ENCODE data around the gene DNAJB12. TPM values are rescaled to one million over a fixed set of nuclear protein-coding genes. Genes with fewer than 3 reads are reported as not detected.
A peak's percentile ranks its signal among the peaks of the same experiment; 100 is the strongest.
"Not testable (repeated sequence)": the region's sequence is repeated elsewhere in the genome, so short reads cannot be mapped to it uniquely, and the experiment has no call there.

The DNAJB12 gene
- total RNA-seq, 3 donors from 2014 or later: 37.0 to 38.9 (median 37.7) TPM

DNA sequence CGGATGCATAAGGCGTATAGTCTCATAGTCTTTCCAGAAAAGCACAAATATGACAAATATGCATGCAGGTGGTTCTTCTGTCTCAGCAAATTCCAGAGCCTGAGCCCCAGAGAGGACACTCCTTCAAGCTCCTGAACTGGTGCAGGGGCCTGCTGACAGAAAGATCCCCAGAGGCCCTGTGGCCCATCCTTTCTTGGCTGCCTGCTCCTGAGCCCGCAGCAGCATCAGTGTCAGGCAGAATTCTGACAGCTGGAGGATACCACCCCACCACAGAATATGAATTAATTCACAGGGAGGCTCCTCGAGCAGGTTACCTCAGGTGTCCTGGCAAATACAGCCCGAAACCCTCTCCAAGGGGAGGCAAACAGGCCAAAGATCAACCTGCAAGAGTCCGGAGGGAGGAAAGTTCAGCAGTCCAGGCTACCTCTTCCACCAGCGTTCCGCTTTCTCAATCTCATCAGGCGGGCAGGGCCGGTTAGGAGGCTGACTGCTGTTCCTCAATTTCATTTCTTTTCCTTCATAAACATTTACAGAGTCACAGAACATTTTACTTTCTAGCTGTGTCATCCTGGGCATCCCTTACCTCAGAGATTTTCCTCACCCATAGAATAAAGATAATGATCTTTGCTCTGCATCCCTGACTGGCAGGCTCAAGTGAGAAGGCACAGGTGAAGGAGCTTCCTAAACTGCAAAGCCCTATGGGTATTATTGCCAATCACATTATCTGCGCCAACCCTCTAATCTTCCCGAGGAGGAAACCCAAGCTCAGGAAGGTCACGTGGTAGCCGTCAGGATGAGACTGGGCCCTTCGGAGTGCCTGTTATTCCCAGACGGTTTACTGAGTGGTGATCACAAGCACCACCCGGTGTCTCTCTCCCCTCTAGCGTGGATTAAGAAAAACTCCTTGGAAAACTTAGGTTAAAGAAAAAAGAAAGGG, 1.4 kb downstream of the DNAJB12 start:
- peak overlapping the region; percentile 77 for H3K4me3 ChIP-seq
- H3K4me1 ChIP-seq (ENCODE audit: low read depth): peaks cover 17% of the 10 kb centered on the region
- peak in 1 of 3 donors; percentile 39 for DNase-seq
- H3K36me3 ChIP-seq (ENCODE audit: low read depth): no peaks in the 10 kb centered on the region
- no peak for ATAC-seq
- H3K9me3 ChIP-seq: no peaks in the 10 kb centered on the region
- intact Hi-C loops (cut with DNase I, micrococcal nuclease): no loop called here
- TF ChIP-seq, protein P1, sequence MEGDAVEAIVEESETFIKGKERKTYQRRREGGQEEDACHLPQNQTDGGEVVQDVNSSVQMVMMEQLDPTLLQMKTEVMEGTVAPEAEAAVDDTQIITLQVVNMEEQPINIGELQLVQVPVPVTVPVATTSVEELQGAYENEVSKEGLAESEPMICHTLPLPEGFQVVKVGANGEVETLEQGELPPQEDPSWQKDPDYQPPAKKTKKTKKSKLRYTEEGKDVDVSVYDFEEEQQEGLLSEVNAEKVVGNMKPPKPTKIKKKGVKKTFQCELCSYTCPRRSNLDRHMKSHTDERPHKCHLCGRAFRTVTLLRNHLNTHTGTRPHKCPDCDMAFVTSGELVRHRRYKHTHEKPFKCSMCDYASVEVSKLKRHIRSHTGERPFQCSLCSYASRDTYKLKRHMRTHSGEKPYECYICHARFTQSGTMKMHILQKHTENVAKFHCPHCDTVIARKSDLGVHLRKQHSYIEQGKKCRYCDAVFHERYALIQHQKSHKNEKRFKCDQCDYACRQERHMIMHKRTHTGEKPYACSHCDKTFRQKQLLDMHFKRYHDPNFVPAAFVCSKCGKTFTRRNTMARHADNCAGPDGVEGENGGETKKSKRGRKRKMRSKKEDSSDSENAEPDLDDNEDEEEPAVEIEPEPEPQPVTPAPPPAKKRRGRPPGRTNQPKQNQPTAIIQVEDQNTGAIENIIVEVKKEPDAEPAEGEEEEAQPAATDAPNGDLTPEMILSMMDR (IDR thresholded peaks at IDR 0.05): no peak

DNA sequence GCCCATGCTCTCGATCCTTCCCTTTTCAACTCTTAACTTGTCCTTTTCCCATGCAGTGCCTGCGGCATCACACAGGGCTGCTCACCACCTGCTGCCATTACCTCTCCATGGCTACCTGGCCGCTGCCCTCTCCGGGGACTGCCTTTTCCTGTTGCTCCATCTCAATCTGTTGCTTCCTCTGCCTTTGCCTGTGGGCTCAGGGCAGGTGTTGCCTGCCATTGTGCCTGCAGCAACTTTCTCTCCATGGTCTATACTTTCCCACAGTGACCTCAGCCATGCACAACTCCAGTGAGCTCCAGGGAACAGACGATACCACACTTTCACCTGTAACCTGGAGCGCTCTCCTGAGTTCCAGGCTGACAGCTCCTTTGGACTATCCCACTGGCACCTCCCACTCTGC, 3.2 kb downstream of the DNAJB12 start:
- Histone ChIP-seq H3K4me1 (ENCODE audit: low read depth) (peaks cover 17% of the 10 kb centered on the region), H3K9me3 (no peaks in the 10 kb centered on the region), H3K36me3 (ENCODE audit: low read depth) (no peaks in the 10 kb centered on the region), H3K4me3 (no peak overlapping the region)
- TF ChIP-seq, protein P1 (IDR thresholded peaks at IDR 0.05): no peak
- intact Hi-C loops (cut with DNase I, micrococcal nuclease): no loop called here
- no peak for ATAC-seq
- DNase-seq: no peak

DNA sequence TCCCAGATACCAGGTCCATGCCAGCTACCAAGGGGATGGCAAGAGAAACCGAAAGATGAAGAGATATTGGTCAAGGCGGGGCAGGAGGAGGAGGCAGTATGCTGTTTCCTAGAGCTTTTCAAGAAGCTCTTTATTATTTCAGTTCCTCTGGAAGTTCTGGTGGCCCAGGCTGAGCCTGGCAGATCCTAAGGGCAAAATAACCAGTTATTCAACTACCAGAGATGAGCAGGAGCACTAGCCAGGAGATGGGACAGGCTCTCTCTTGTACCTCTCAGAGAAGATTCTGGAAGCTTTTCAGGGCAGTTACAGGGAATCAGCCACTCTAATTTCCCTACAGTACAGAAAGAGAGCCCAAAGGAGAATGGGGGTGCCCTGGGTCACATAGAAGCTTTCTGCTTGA, 5.3 kb downstream of the DNAJB12 start:
- peaks cover 12% of the 10 kb centered on the region for H3K4me1 ChIP-seq (ENCODE audit: low read depth)
- TF ChIP-seq, protein P1 (IDR thresholded peaks at IDR 0.05): no peak
- H3K9me3 ChIP-seq: no peaks in the 10 kb centered on the region
- DNase-seq (no peak), ATAC-seq (no peak)
- no peaks in the 10 kb centered on the region for H3K36me3 ChIP-seq (ENCODE audit: low read depth)
- intact Hi-C loops (cut with DNase I, micrococcal nuclease): no loop called here
- no peak overlapping the region for H3K4me3 ChIP-seq

DNA sequence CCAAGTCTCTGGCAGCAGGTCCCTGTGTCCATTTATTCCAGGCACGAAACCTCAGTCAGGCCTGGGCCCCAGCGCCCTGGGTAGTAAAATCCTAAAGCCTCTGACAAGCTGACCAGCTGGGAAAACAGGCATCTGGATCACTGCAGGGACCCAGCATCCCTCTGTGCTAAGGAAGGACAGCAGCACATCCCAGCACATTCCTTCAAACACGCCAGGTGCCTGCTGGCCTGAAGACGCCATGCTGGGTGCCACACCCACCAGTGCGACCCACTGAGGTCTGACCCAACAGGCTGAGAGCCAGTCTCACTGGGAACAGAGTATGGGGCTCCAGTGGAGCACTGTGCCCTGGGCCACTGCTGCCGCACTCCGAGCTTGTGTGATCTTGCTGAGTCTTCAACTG, 6.4 kb downstream of the DNAJB12 start:
- no peaks in the 10 kb centered on the region for H3K9me3 ChIP-seq
- DNase-seq: no peak
- intact Hi-C loops (cut with DNase I, micrococcal nuclease): no loop called here
- H3K4me3 ChIP-seq: no peak overlapping the region
- H3K4me1 ChIP-seq (ENCODE audit: low read depth): peaks cover 8% of the 10 kb centered on the region
- TF ChIP-seq, protein P1 (IDR thresholded peaks at IDR 0.05): no peak
- H3K36me3 ChIP-seq (ENCODE audit: low read depth): no peaks in the 10 kb centered on the region
- no peak for ATAC-seq

DNA sequence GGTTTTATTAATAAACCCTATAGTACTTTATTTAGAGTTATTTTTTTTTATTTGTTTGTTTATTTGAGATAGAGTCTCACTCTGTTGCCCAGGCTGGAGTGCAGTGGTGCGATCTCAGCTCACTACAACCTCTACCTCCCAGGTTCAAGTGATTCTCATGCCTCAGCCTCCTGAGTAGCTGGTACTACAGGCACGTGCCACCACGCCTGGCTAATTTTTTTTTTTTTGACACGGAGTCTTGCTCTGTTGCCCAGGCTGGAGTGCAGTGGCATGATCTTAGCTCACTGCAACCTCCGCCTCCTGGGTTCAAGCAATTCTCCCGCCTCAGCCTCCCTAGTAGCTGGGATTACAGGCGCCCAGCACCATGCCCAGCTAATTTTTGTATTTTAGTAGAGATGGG, 8.6 kb downstream of the DNAJB12 start:
- H3K4me1 ChIP-seq (ENCODE audit: low read depth); ATAC-seq; intact Hi-C loops (cut with DNase I, micrococcal nuclease); H3K36me3 ChIP-seq (ENCODE audit: low read depth); DNase-seq; H3K4me3 ChIP-seq; H3K9me3 ChIP-seq: not testable (repeated sequence)

DNA sequence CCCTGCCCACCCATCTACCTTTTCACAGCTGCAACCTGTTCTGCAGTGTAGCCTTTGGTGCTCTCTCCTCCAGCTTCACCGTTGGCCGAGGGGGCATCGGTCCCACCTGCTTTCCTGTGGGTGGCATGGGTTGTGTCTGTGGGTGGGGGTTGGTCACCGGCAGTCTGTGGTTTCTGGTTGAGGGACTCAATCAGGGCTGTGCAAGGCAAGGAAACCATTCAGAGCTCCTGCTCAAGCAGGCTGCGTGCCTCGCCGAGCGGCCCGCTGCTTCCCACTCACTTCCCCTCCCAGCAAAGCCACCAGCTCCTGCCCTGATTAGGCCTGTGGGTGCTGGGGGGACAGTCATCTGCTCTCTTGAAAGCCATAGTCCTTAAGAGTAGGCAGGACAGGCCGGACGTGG, 9.8 kb downstream of the DNAJB12 start:
- DNase-seq (no peak), ATAC-seq (no peak)
- Histone ChIP-seq H3K36me3 (ENCODE audit: low read depth) (no peaks in the 10 kb centered on the region), H3K4me3 (no peak overlapping the region), H3K4me1 (ENCODE audit: low read depth) (no peaks in the 10 kb centered on the region), H3K9me3 (no peaks in the 10 kb centered on the region)
- intact Hi-C loops (cut with DNase I, micrococcal nuclease): no loop called here
- TF ChIP-seq, protein P1 (IDR thresholded peaks at IDR 0.05): no peak

Data from mucosa of descending colon (tissue), 3 donors.